Activated naive CD4-positive, alpha-beta T cell treated with anti-CD3 and anti-CD28 coated beads for 36 hours (primary cell): ENCODE data around the gene PFKFB1. TPM values are rescaled to one million over a fixed set of nuclear protein-coding genes. Genes with fewer than 3 reads are reported as not detected.

Experiments used
- CTCF ChIA-PET: fragments of 350-600 bp; sonication (Branson Sonifier 250); formaldehyde crosslinking; loops from one replicate; lab custom pipeline; 2021; ENCODE audit warnings: antibody characterized with exemption; lab: Charles Lee
- DNase-seq: peaks from one replicate; pipeline ENCODE4 v3.0.0-alpha.2; 2020
- H3K27ac Mint-ChIP-seq: one replicate; pipeline ENCODE4 v1.8.0; 2021; ENCODE audit warnings: mild to moderate bottlenecking, mixed read lengths
- H3K27me3 Mint-ChIP-seq: one replicate; pipeline ENCODE4 v1.8.0; 2021; ENCODE audit warnings: low read depth, mixed read lengths
- H3K36me3 Mint-ChIP-seq: one replicate; pipeline ENCODE4 v1.8.0; 2021; ENCODE audit warnings: low read depth, mixed read lengths
- H3K4me1 Mint-ChIP-seq: one replicate; pipeline ENCODE4 v1.8.0; 2021; ENCODE audit warnings: low read depth, mixed read lengths
- H3K4me3 Mint-ChIP-seq: one replicate; pipeline ENCODE4 v1.8.0; 2021; ENCODE audit warnings: mild to moderate bottlenecking, moderate library complexity, mixed read lengths
- H3K9me3 Mint-ChIP-seq: one replicate; pipeline ENCODE4 v1.8.0; 2021; ENCODE audit warnings: mixed read lengths
- intact Hi-C: fragments of 100-400 bp; cut with micrococcal nuclease; formaldehyde crosslinking; loops from one replicate; pipeline ENCODE4 v1.15.1; 2023
- total RNA-seq, 2 experiments: library from RNA; stranded (reverse); gene quantifications; one replicate each; pipeline ENCODE4 v1.2.3, GENCODE V29; 2021

Gene PFKFB1
- total RNA-seq, 2 experiments from 2014 or later, result 0.45 to 0.81 TPM

- intact Hi-C loops, result no loop called here
- Mint-ChIP-seq H3K4me3 (no peak overlapping the region), H3K27me3 (no peaks in the 10 kb centered on the region), H3K27ac (no peak overlapping the region), H3K4me1 (no peaks in the 10 kb centered on the region), H3K36me3 (no peaks in the 10 kb centered on the region), H3K9me3 (peaks cover 7% of the 10 kb centered on the region)
- CTCF ChIA-PET, result no interaction called here
- no peak for DNase-seq
Observed at GRCh38 chrX:54980334-54980733, 13.7 kb downstream of the PFKFB1 start.

- H3K27ac Mint-ChIP-seq, result no peak overlapping the region
- H3K4me3 Mint-ChIP-seq, result no peak overlapping the region
- H3K27me3 Mint-ChIP-seq, result no peaks in the 10 kb centered on the region
- DNase-seq, result no peak
- intact Hi-C loops, result no loop called here
- peaks cover 7% of the 10 kb centered on the region for H3K9me3 Mint-ChIP-seq
- no peaks in the 10 kb centered on the region for H3K36me3 Mint-ChIP-seq
- H3K4me1 Mint-ChIP-seq, result no peaks in the 10 kb centered on the region
- CTCF ChIA-PET, result no interaction called here
Observed at GRCh38 chrX:54979432-54979831, 14.6 kb downstream of the PFKFB1 start.

GRCh38 chrX:54978448-54978847 is 15.5 kb downstream of the PFKFB1 start:
- CTCF ChIA-PET, result no interaction called here
- H3K27ac Mint-ChIP-seq, result no peak overlapping the region
- H3K27me3 Mint-ChIP-seq, result no peaks in the 10 kb centered on the region
- no peak for DNase-seq
- peaks cover 2% of the 10 kb centered on the region for H3K9me3 Mint-ChIP-seq
- H3K36me3 Mint-ChIP-seq, result no peaks in the 10 kb centered on the region
- H3K4me1 Mint-ChIP-seq, result no peaks in the 10 kb centered on the region
- intact Hi-C loops, result no loop called here
- H3K4me3 Mint-ChIP-seq, result no peak overlapping the region

- Mint-ChIP-seq H3K27ac (no peak overlapping the region), H3K27me3 (no peaks in the 10 kb centered on the region), H3K9me3 (no peaks in the 10 kb centered on the region), H3K4me3 (no peak overlapping the region), H3K36me3 (no peaks in the 10 kb centered on the region), H3K4me1 (no peaks in the 10 kb centered on the region)
- CTCF ChIA-PET, result no interaction called here
- intact Hi-C loops, result no loop called here
- DNase-seq, result no peak
Observed at GRCh38 chrX:54977387-54977786, 16.6 kb downstream of the PFKFB1 start.

- no peaks in the 10 kb centered on the region for H3K27me3 Mint-ChIP-seq
- no peaks in the 10 kb centered on the region for H3K36me3 Mint-ChIP-seq
- CTCF ChIA-PET, result no interaction called here
- peaks cover 37% of the 10 kb centered on the region for H3K4me1 Mint-ChIP-seq
- intact Hi-C loops, result no loop called here
- H3K4me3 Mint-ChIP-seq, result no peak overlapping the region
- H3K9me3 Mint-ChIP-seq, result peaks cover 4% of the 10 kb centered on the region
- H3K27ac Mint-ChIP-seq, result no peak overlapping the region
- no peak for DNase-seq
Observed at GRCh38 chrX:54964766-54965497, 29.1 kb downstream of the PFKFB1 start.

GRCh38 chrX:54961750-54962149 is 32.2 kb downstream of the PFKFB1 start:
- intact Hi-C loops, result no loop called here
- H3K36me3 Mint-ChIP-seq, result no peaks in the 10 kb centered on the region
- H3K4me3 Mint-ChIP-seq, result no peak overlapping the region
- DNase-seq, result no peak
- no peaks in the 10 kb centered on the region for H3K9me3 Mint-ChIP-seq
- H3K27ac Mint-ChIP-seq, result no peak overlapping the region
- CTCF ChIA-PET, result no interaction called here
- no peaks in the 10 kb centered on the region for H3K27me3 Mint-ChIP-seq
- peaks cover 34% of the 10 kb centered on the region for H3K4me1 Mint-ChIP-seq

- Mint-ChIP-seq H3K27ac (no peak overlapping the region), H3K4me3 (no peak overlapping the region), H3K4me1 (no peaks in the 10 kb centered on the region), H3K36me3 (no peaks in the 10 kb centered on the region), H3K27me3 (no peaks in the 10 kb centered on the region), H3K9me3 (no peaks in the 10 kb centered on the region)
- intact Hi-C loops, result no loop called here
- CTCF ChIA-PET, result no interaction called here
- DNase-seq, result no peak
Observed at GRCh38 chrX:54950730-54951375, 43.1 kb downstream of the PFKFB1 start.

GRCh38 chrX:54945224-54945623 is 48.8 kb downstream of the PFKFB1 start:
- Mint-ChIP-seq H3K27ac (no peak overlapping the region), H3K36me3 (peaks cover 1% of the 10 kb centered on the region), H3K4me1 (no peaks in the 10 kb centered on the region), H3K9me3 (peaks cover 2% of the 10 kb centered on the region), H3K4me3 (no peak overlapping the region), H3K27me3 (no peaks in the 10 kb centered on the region)
- no peak for DNase-seq
- intact Hi-C loops, result no loop called here
- CTCF ChIA-PET, result no interaction called here

- H3K27me3 Mint-ChIP-seq, result no peaks in the 10 kb centered on the region
- H3K9me3 Mint-ChIP-seq, result peaks cover 2% of the 10 kb centered on the region
- CTCF ChIA-PET, result no interaction called here
- DNase-seq, result no peak
- intact Hi-C loops, result no loop called here
- no peak overlapping the region for H3K4me3 Mint-ChIP-seq
- H3K27ac Mint-ChIP-seq, result no peak overlapping the region
- peaks cover 1% of the 10 kb centered on the region for H3K36me3 Mint-ChIP-seq
- H3K4me1 Mint-ChIP-seq, result no peaks in the 10 kb centered on the region
Observed at GRCh38 chrX:54944816-54945215, 49.2 kb downstream of the PFKFB1 start.

GRCh38 chrX:54937416-54937815 is 56.6 kb downstream of the PFKFB1 start:
- H3K27ac Mint-ChIP-seq, result no peak overlapping the region
- no peaks in the 10 kb centered on the region for H3K4me1 Mint-ChIP-seq
- intact Hi-C loops, result no loop called here
- CTCF ChIA-PET, result no interaction called here
- no peak for DNase-seq
- peaks cover 2% of the 10 kb centered on the region for H3K9me3 Mint-ChIP-seq
- no peak overlapping the region for H3K4me3 Mint-ChIP-seq
- peaks cover 1% of the 10 kb centered on the region for H3K36me3 Mint-ChIP-seq
- H3K27me3 Mint-ChIP-seq, result no peaks in the 10 kb centered on the region

- CTCF ChIA-PET, result no interaction called here
- intact Hi-C loops, result no loop called here
Observed at GRCh38 chrX:54935306-54935705, 58.7 kb downstream of the PFKFB1 start.

GRCh38 chrX:54934890-54935289 is 59.1 kb downstream of the PFKFB1 start:
- Mint-ChIP-seq H3K36me3 (no peaks in the 10 kb centered on the region), H3K4me3 (no peak overlapping the region), H3K4me1 (no peaks in the 10 kb centered on the region), H3K27ac (no peak overlapping the region), H3K9me3 (no peaks in the 10 kb centered on the region), H3K27me3 (no peaks in the 10 kb centered on the region)
- CTCF ChIA-PET, result no interaction called here
- intact Hi-C loops, result no loop called here
- DNase-seq, result no peak

More at GRCh38 chrX:54935306-54935705, 58.7 kb downstream of the PFKFB1 start:
- DNase-seq, result no peak
- no peaks in the 10 kb centered on the region for H3K36me3 Mint-ChIP-seq
- H3K4me3 Mint-ChIP-seq, result no peak overlapping the region
- H3K27ac Mint-ChIP-seq, result no peak overlapping the region
- no peaks in the 10 kb centered on the region for H3K4me1 Mint-ChIP-seq
- H3K27me3 Mint-ChIP-seq, result no peaks in the 10 kb centered on the region
- no peaks in the 10 kb centered on the region for H3K9me3 Mint-ChIP-seq

- DNase-seq, result no peak
- Mint-ChIP-seq H3K4me3 (no peak overlapping the region), H3K9me3 (no peaks in the 10 kb centered on the region), H3K36me3 (no peaks in the 10 kb centered on the region), H3K27me3 (no peaks in the 10 kb centered on the region), H3K4me1 (no peaks in the 10 kb centered on the region), H3K27ac (no peak overlapping the region)
- intact Hi-C loops, result no loop called here
- CTCF ChIA-PET, result interaction anchor here (0.6 kb wide), 1 partner anchor 125 kb away, joined by 3 read pairs; no protein-coding TSS in a partner anchor
Observed at GRCh38 chrX:54934058-54934457, 59.9 kb downstream of the PFKFB1 start.
